SH-SY5Y (cell line): ENCODE results near the gene LRRC57.

ENCODE experiments used
- GATA2 ChIP-seq: IDR thresholded peaks from 2 replicates; pipeline ENCODE4 v1.6.1; 2011; ENCODE audit warnings: mild to moderate bottlenecking, low read depth, low read length
- GATA3 ChIP-seq: IDR thresholded peaks from 2 replicates; pipeline ENCODE4 v1.6.1; 2011; ENCODE audit warnings: low read depth, mild to moderate bottlenecking, low read length, moderate library complexity

DNA sequence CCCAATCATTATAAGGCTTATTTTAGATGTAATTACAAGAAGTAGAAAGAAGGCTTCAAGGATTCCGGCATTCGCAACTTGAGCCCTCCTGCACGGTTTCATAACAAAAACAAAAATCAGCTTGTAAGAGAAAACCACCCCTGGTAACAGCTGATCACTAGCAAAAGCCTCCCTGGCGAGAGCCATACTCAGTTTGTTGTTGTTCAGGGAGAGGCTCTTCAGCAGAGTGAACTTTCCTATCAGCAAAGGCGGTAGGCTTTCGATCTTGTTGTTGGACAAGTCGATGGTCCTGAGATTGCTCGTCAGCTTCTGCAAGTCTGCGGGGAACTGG, 710 bp downstream of the LRRC57 start:
- TF ChIP-seq GATA2 (no peak), GATA3 (no peak)
